SU-DHL-6 (cell line): ENCODE data around the gene GDPD2.

Experiments
- EZH2phosphoT487 ChIP-seq: fragments of 200-600 bp; sonication (generic), shearing (Covaris generic); conservative IDR thresholded peaks from 2 replicates; pipeline ENCODE4 v1.6.1; 2018; ENCODE audit warnings: mild to moderate bottlenecking, antibody characterized with exemption, low read length, moderate library complexity, mixed read lengths
- TF ChIP-seq, protein P1 (sequence below): fragments of 200-600 bp; sonication (generic); IDR thresholded peaks from one replicate; pipeline ENCODE4 v1.5.1; 2017; ENCODE audit warnings: antibody characterized with exemption, mild to moderate bottlenecking, low read length, moderate library complexity; ENCODE audit not compliant: insufficient read depth, poor library complexity, severe bottlenecking

GRCh38 chrX:70455366-70456202, 32.5 kb downstream of the GDPD2 start:
- TF ChIP-seq, protein P1, sequence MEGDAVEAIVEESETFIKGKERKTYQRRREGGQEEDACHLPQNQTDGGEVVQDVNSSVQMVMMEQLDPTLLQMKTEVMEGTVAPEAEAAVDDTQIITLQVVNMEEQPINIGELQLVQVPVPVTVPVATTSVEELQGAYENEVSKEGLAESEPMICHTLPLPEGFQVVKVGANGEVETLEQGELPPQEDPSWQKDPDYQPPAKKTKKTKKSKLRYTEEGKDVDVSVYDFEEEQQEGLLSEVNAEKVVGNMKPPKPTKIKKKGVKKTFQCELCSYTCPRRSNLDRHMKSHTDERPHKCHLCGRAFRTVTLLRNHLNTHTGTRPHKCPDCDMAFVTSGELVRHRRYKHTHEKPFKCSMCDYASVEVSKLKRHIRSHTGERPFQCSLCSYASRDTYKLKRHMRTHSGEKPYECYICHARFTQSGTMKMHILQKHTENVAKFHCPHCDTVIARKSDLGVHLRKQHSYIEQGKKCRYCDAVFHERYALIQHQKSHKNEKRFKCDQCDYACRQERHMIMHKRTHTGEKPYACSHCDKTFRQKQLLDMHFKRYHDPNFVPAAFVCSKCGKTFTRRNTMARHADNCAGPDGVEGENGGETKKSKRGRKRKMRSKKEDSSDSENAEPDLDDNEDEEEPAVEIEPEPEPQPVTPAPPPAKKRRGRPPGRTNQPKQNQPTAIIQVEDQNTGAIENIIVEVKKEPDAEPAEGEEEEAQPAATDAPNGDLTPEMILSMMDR = no peak
- TF ChIP-seq EZH2phosphoT487 = no peak
